Esophagus muscularis mucosa (tissue), 3 donors: ENCODE measurements around the gene LSMEM2.

Source experiments
- EP300 ChIP-seq: sonication (generic); formaldehyde crosslinking; IDR thresholded peaks from one replicate; pipeline ENCODE4 v1.6.1; 2017; ENCODE audit warnings: antibody characterized with exemption
- TF ChIP-seq, protein P1 (sequence below), 3 experiments: fragments of 200-600 bp in 2 of 3; fragments of 450-650 bp in 1 of 3; sonication (generic) in 2 of 3; IDR thresholded peaks; one replicate each; pipeline ENCODE4 v1.5.1; 2017 to 2019; ENCODE audit warnings: antibody characterized with exemption in 3 of 3, mild to moderate bottlenecking in 2 of 3, moderate library complexity in 1 of 3

GRCh38 chr3:50300681-50301254, 21.9 kb downstream of the LSMEM2 start:
- TF ChIP-seq, protein P1, sequence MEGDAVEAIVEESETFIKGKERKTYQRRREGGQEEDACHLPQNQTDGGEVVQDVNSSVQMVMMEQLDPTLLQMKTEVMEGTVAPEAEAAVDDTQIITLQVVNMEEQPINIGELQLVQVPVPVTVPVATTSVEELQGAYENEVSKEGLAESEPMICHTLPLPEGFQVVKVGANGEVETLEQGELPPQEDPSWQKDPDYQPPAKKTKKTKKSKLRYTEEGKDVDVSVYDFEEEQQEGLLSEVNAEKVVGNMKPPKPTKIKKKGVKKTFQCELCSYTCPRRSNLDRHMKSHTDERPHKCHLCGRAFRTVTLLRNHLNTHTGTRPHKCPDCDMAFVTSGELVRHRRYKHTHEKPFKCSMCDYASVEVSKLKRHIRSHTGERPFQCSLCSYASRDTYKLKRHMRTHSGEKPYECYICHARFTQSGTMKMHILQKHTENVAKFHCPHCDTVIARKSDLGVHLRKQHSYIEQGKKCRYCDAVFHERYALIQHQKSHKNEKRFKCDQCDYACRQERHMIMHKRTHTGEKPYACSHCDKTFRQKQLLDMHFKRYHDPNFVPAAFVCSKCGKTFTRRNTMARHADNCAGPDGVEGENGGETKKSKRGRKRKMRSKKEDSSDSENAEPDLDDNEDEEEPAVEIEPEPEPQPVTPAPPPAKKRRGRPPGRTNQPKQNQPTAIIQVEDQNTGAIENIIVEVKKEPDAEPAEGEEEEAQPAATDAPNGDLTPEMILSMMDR (IDR thresholded peaks at IDR 0.05): no peak
- no peak for TF ChIP-seq EP300
